T-helper 1 cell treated with Interleukin-12 subunit alpha and Interleukin-12 subunit beta and Interleukin-4 antibody, amounts not matched to agents 30 μg/mL and 1 μg/mL, for 36 hours (primary cell): ENCODE results near the gene KIF21B.
"Not testable (repeated sequence)": the region's sequence is repeated elsewhere in the genome, so short reads cannot be mapped to it uniquely, and the experiment has no call there.

Experiments
- H3K27ac Mint-ChIP-seq: one replicate; pipeline ENCODE4 v1.8.0; 2021; ENCODE audit warnings: mild to moderate bottlenecking, mixed read lengths
- H3K27me3 Mint-ChIP-seq: one replicate; pipeline ENCODE4 v1.8.0; 2021; ENCODE audit warnings: low read depth, mixed read lengths
- H3K36me3 Mint-ChIP-seq: one replicate; pipeline ENCODE4 v1.8.0; 2021; ENCODE audit warnings: low read depth, mixed read lengths
- H3K4me1 Mint-ChIP-seq: one replicate; pipeline ENCODE4 v1.8.0; 2021; ENCODE audit warnings: low read depth, mixed read lengths
- H3K4me3 Mint-ChIP-seq: one replicate; pipeline ENCODE4 v1.8.0; 2021; ENCODE audit warnings: mild to moderate bottlenecking, moderate library complexity, mixed read lengths
- H3K9me3 Mint-ChIP-seq: one replicate; pipeline ENCODE4 v1.8.0; 2021; ENCODE audit warnings: mixed read lengths

The KIF21B gene

GRCh38 chr1:200969726-200970561 lies 53.6 kb downstream of the KIF21B start:
- Mint-ChIP-seq H3K9me3 (no peaks in the 10 kb centered on the region), H3K36me3 (peaks cover 16% of the 10 kb centered on the region), H3K4me3 (no peak overlapping the region), H3K27ac (no peak overlapping the region), H3K27me3 (no peaks in the 10 kb centered on the region), H3K4me1 (no peaks in the 10 kb centered on the region)

GRCh38 chr1:200968469-200969410 lies 54.8 kb downstream of the KIF21B start:
- Mint-ChIP-seq H3K36me3 (peaks cover 13% of the 10 kb centered on the region), H3K27ac (peak overlapping the region; percentile 6), H3K4me3 (no peak overlapping the region), H3K27me3 (no peaks in the 10 kb centered on the region), H3K9me3 (no peaks in the 10 kb centered on the region), H3K4me1 (no peaks in the 10 kb centered on the region)

- peaks cover 12% of the 10 kb centered on the region for H3K36me3 Mint-ChIP-seq
- H3K9me3 Mint-ChIP-seq, result no peaks in the 10 kb centered on the region
- H3K27me3 Mint-ChIP-seq, result no peaks in the 10 kb centered on the region
- no peak overlapping the region for H3K4me3 Mint-ChIP-seq
- no peaks in the 10 kb centered on the region for H3K4me1 Mint-ChIP-seq
- H3K27ac Mint-ChIP-seq, result no peak overlapping the region
Observed at GRCh38 chr1:200967693-200968468, 55.6 kb downstream of the KIF21B start.

GRCh38 chr1:200966934-200967333 lies 56.6 kb downstream of the KIF21B start:
- H3K27ac Mint-ChIP-seq, result no peak overlapping the region
- H3K4me1 Mint-ChIP-seq, result no peaks in the 10 kb centered on the region
- peaks cover 12% of the 10 kb centered on the region for H3K36me3 Mint-ChIP-seq
- no peaks in the 10 kb centered on the region for H3K9me3 Mint-ChIP-seq
- H3K4me3 Mint-ChIP-seq, result no peak overlapping the region
- no peaks in the 10 kb centered on the region for H3K27me3 Mint-ChIP-seq

- no peaks in the 10 kb centered on the region for H3K27me3 Mint-ChIP-seq
- peaks cover 3% of the 10 kb centered on the region for H3K36me3 Mint-ChIP-seq
- H3K4me3 Mint-ChIP-seq, result no peak overlapping the region
- H3K27ac Mint-ChIP-seq, result no peak overlapping the region
- H3K9me3 Mint-ChIP-seq, result no peaks in the 10 kb centered on the region
- H3K4me1 Mint-ChIP-seq, result no peaks in the 10 kb centered on the region
Observed at GRCh38 chr1:200965111-200965805, 58.3 kb downstream of the KIF21B start.

- H3K27me3 Mint-ChIP-seq, H3K4me1 Mint-ChIP-seq, H3K36me3 Mint-ChIP-seq, H3K9me3 Mint-ChIP-seq, H3K4me3 Mint-ChIP-seq, H3K27ac Mint-ChIP-seq: not testable (repeated sequence)
Observed at GRCh38 chr1:200963888-200964287, 59.6 kb downstream of the KIF21B start.

- Mint-ChIP-seq H3K27ac (no peak overlapping the region), H3K4me3 (no peak overlapping the region), H3K9me3 (no peaks in the 10 kb centered on the region), H3K27me3 (no peaks in the 10 kb centered on the region), H3K36me3 (no peaks in the 10 kb centered on the region), H3K4me1 (no peaks in the 10 kb centered on the region)
Observed at GRCh38 chr1:200963076-200963475, 60.4 kb downstream of the KIF21B start.

- H3K27ac Mint-ChIP-seq, result no peak overlapping the region
- no peaks in the 10 kb centered on the region for H3K36me3 Mint-ChIP-seq
- no peaks in the 10 kb centered on the region for H3K4me1 Mint-ChIP-seq
Observed at GRCh38 chr1:200962631-200963030, 60.9 kb downstream of the KIF21B start.

GRCh38 chr1:200962151-200962550 lies 61.4 kb downstream of the KIF21B start:
- H3K9me3 Mint-ChIP-seq, H3K4me3 Mint-ChIP-seq, H3K4me1 Mint-ChIP-seq, H3K27ac Mint-ChIP-seq, H3K36me3 Mint-ChIP-seq, H3K27me3 Mint-ChIP-seq: not testable (repeated sequence)

More at GRCh38 chr1:200962631-200963030, 60.9 kb downstream of the KIF21B start:
- no peaks in the 10 kb centered on the region for H3K9me3 Mint-ChIP-seq
- H3K27me3 Mint-ChIP-seq, result no peaks in the 10 kb centered on the region
- H3K4me3 Mint-ChIP-seq, result no peak overlapping the region

- H3K36me3 Mint-ChIP-seq, result no peaks in the 10 kb centered on the region
- H3K4me1 Mint-ChIP-seq, result no peaks in the 10 kb centered on the region
- H3K4me3 Mint-ChIP-seq, result no peak overlapping the region
- H3K27ac Mint-ChIP-seq, result no peak overlapping the region
- H3K27me3 Mint-ChIP-seq, result peaks cover 3% of the 10 kb centered on the region
- H3K9me3 Mint-ChIP-seq, result no peaks in the 10 kb centered on the region
Observed at GRCh38 chr1:200960948-200961340, 62.6 kb downstream of the KIF21B start.

GRCh38 chr1:200960236-200960947 lies 63.1 kb downstream of the KIF21B start:
- Mint-ChIP-seq H3K4me1 (no peaks in the 10 kb centered on the region), H3K9me3 (no peaks in the 10 kb centered on the region), H3K27ac (no peak overlapping the region), H3K4me3 (no peak overlapping the region), H3K27me3 (peaks cover 3% of the 10 kb centered on the region), H3K36me3 (no peaks in the 10 kb centered on the region)

- Mint-ChIP-seq H3K4me1 (no peaks in the 10 kb centered on the region), H3K4me3 (no peak overlapping the region), H3K27ac (no peak overlapping the region), H3K9me3 (no peaks in the 10 kb centered on the region), H3K36me3 (no peaks in the 10 kb centered on the region), H3K27me3 (peaks cover 5% of the 10 kb centered on the region)
Observed at GRCh38 chr1:200959411-200959921, 64.0 kb downstream of the KIF21B start.

- Mint-ChIP-seq H3K36me3 (no peaks in the 10 kb centered on the region), H3K4me3 (no peak overlapping the region), H3K27ac (no peak overlapping the region), H3K9me3 (no peaks in the 10 kb centered on the region), H3K27me3 (peaks cover 11% of the 10 kb centered on the region), H3K4me1 (no peaks in the 10 kb centered on the region)
Observed at GRCh38 chr1:200958597-200958996, 64.9 kb downstream of the KIF21B start.
